NCI-H187 (cell line): ENCODE results near the gene ZNF787.

ENCODE experiments used
- DNase-seq, 2 experiments: peaks; one replicate each; lab custom pipeline; 2025; lab: John Stamatoyannopoulos, UW

ZNF787 gene

DNA sequence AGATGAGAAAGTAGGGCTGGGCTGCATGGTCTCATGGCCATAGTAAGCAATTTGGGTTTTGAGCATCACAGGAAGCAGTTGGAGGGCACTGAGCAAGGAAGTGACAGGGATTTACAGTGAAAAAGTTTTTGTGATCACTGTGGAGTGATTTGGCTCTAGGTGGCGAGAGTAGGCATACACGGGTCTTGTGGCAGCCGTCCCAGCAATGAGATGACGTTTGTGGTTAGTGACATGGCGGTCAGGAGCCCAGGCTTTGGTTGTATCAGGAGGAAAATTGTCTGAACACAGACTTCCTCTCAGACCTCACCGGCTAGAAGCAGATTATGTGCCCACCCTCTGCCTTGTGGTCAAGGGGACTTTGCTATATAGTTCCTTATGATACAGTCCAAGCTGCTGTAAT is 23.3 kb upstream of the ZNF787 start:
- no peak for DNase-seq

DNA sequence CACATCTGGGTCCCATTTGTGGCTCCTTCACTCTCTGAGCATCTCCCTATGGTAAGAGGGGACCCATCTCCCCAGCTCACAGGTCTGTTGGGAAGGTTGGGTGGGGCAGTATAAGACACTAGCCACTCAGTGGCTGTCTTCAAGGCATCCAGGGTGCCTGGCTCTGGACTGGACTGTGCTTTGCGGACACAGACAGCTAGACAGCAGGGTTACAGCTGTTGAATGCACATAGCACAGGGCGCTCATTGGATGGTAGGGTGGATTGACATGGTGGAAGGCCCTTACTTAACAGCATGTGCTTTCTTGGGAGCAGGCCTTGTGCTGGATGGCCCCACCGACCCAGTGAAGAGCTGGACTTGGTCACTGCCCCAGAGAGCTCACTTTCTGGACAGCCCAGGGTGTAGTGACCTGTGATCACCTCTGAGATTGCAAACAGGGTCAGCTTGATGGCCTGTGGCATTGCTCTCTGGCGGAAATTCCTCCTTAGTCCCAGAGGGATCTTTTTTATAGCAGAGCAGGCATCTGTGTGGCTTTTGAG is 21.9 kb upstream of the ZNF787 start:
- no peak for DNase-seq

DNA sequence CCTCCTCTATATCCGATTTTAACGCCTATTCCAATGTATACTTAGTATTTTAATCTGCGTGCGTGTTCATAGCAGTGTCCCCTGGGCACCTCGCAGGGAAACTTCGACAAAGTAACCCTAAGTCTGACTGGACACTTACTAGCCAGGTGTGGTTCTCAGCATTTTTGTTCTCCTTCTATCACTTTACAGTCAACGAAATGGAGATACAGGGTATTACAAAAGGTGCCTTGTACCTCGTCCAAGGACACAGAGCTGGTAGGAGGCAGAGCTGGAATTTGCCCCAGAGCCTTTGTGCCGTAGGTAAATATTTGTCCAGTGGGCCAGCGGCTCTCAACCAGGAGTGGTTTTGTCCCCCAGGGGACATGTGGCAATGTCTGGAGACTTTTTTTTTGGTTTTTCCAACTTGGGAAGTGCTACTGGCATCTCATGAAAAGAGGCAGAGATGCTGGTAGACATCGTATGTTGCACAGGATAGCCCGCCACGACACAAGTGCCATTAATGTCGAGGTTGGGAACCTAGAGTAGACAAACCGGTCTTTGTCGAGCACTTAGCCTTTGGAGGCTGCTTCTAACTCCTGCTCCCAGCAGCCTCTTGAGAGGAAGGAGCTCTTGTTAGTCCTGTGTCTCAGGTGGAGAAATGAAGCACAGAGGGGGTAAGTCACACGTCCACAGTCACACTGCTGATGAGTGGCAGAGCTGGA is 21.1 kb upstream of the ZNF787 start:
- no peak for DNase-seq

DNA sequence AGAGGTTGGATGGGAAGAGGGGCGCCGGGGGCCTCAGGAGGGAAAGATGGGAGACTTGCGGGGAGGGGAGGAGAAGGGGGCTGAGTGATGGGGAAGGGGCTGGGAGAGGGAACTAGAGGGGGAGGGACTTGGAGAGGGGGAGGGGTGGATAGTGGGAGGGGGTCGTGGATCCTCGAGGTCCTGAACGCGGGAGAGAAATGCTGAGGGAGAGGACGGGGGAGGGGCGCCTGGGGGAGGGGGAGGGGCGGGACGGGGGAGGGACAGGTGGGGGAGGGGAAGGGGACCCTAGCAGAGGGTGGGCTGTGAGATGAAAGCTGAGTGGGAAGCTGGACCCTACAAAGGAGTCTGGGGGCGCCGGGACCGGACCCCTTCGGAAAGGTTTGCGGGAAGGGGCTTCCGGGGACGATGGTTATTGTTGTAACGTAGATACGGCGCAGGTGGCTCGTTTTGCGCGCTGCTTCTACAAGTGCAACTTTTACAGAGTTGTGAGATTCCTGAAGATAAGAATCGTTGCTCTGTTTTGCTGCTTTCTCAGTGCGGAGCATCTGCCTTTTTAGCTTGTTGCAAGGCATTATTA is 20.4 kb upstream of the ZNF787 start:
- no peak for DNase-seq

DNA sequence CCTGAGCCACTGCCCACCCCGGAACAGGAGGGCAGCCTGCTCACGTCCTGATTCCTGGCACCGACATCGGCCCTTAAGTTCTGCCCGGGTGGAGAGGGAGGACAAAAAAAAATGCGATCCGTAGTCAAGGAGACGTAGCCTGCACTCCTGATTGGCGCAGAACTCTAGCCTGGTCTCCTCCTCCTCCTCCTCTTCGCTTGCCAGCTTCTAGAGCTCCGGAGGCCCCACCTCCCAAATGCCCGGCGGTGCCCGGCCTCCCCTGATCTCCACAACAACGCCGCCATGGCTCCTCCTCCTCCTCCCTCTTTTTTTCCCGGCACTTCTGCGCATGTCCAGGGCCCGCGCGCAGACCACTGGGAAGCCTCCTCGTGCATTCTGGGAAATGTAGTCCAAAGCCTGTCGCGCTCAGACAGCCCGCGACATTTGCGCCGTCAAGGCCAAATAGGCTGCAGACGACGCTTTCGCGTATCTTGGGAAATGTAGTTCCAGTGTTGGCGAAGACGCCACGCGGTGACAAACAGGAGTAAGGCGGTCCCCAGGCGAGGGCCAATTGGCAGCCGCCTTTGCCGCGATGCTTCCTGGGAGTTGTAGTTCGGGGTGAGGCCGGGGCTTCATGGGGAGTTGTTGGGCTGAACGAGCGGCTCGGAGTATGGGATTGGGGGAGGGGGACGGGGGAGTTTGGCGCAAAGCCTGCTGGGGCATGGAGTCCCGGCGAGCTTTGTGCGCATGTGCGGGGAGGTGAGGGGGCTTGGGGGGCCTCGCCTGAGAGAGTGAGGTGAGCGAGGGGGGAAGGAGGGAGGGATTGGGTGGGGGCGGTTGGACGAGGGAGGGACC is 19.7 kb upstream of the ZNF787 start, which contains the start of gene ZNF444:
Gene ZNF444 (plus strand): TSS at position 705 of the 834 bp plus-strand sequence. CDS start 5,625 bp downstream, outside the sequence.
- DNase-seq = peak; percentile 99 to 100

DNA sequence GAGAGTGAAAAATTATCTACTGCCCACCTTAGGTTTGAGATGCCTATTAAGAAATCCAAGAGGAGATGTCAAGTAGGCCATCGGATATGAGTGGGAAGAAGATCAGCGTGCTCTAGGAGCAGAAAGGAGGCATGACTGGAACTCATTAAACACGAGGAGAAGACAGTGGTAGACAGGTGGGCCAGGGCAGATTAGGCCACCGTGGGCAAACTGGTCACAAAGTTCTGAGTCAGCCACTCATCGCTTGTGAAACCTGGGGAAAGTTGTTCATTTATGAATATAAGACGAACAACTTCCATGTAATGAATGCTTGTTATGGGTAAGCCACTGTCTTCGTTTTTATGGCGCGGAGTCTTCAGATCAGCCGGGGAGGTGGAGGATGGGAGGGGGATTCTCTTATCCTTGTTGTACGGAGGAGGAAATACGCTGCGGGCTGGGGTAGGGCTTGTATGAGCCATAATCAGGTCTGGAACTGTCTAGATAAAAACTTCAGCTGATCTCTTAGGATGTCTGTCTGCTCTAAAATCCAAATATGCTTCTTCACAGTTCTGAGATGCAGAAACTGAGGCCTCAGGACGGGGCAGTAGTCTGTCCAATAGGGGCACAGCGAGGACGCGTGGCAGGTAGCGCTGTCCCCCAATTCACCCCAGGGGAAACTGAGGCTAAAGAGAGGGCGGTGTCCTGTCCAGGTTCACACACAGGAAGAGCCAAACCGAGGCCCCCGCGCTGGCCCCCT is 18.9 kb upstream of the ZNF787 start:
- no peak for DNase-seq

DNA sequence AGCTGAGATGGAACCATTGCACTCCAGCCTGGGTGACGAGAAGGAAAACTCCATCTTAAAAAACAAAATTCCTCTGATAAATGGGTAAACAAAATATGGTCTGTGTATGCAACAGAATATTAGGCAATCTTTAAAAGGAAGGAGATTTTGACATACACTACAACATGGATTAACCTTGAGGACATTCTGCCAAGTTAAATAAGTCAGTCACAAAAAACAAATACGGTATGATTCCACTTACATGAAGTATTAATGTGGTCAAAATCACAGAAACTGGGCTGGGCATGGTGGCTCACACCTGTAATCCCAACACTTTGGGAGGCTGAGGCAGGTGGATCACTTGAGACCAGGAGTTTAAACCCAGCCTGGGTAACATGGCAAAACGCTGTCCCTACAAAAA is 17.0 kb upstream of the ZNF787 start:
- DNase-seq = no peak

DNA sequence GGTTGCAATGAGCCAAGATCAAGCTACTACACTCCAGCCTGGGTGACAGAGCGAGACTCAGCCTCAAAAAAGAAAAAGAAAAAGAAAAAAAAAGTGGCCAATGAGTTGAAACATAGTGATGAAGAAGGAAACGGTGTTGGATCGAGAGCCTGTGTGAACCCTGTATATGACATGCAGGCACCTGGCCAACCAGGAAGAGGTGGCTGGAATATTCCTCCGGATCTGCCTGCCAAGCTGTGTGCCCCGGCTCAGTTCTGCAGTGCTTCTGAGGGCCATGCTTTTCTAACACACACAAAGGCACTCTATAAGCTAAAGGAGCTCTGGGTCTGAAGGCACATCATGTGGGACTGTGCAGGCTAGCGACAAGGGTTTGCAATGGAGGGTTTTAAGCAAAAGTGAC is 16.3 kb upstream of the ZNF787 start:
- DNase-seq = no peak

DNA sequence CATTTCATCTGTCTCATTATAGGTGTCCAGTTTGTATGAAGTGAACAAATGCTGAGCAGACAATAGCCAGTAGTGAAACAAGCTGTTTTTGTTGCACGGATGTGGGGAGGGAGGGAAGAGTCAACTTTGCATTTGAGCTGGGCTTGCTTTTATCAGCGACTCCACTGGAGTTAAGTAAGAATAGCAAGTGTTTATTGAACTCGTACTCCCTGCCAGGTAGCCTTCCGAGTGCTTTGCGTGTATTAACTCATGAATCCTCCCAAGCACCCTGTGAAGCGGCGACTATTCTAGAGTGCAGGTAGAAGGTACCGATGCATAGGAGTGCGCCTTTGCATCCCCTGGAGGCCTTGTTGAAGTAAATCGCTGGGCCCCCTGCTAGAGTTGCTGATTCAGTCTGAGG is 15.3 kb upstream of the ZNF787 start:
- DNase-seq = no peak

DNA sequence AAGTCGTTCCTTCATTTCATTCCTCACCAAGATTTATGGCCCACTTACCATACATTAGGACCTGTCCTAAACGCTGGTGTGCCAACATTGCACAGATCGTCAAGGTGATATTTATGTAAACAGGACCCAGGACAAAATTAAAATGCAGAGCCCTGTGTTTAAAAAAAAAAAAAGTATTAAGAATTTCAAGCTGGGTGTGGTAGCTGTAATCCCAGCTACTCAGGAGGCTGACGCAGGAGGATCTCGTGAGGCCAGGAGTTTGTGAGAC is 13.5 kb upstream of the ZNF787 start:
- DNase-seq = no peak

DNA sequence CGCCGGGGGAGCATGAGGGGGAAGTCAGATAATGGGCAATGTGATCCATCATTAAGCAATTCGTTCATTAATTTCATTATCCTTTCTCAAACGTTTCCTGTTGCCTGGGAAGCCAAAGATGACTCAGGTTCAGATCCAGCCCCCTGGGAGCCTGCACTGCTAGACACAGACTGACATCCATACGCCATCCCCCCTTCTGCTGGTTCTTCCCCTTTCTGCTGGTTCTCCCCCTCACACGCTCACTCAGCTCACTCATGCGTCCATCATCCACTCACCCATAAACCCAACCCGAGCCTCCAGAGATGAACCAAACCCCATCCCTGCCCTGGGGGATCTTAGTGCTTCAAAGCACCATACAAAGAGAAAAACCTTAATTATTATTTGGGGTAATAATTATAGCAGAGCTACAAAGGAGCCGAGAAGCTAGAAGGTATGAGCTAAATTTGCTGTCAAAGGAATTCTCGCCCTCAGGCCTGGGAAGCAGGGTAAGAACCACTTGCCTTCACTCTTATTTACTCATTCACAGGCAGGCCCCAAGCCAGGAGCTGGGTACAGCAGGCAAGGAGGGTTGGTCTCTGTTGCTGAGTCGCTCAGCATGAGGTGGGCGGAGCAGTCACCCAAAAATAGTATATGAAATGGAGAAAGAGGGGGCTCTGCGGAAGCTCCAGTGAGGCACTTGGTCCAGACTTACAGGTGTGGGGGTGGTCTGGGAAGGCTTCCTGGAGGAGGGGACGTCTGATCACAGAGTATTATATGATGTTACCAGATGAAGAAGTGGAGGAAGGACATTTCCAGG is 13.0 kb upstream of the ZNF787 start:
- DNase-seq = no peak

DNA sequence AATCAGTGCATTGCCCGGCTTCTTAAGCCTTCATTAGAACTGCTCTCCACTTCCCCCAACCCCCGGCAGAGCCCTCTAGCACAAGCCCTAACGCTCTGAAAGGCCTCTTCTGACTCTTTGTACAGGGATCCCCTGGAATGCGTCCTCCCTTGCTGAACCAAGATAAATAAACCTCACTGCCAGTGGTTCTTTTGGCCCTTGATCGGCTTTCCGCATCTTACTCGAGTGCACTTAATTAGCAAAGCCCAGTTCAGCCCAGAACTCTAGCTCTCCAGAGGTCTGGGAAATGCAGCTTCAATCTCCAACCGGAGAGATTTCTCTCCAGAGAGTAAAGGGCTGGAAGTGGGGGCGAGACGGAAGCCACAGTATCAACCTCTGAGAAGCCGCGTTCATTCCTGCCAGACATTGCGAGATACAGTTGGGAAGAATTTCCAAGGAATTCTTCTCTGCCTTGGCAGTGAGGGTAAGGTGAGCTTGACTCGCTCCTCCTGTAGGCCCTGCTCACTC is 11.3 kb upstream of the ZNF787 start:
- DNase-seq = no peak

DNA sequence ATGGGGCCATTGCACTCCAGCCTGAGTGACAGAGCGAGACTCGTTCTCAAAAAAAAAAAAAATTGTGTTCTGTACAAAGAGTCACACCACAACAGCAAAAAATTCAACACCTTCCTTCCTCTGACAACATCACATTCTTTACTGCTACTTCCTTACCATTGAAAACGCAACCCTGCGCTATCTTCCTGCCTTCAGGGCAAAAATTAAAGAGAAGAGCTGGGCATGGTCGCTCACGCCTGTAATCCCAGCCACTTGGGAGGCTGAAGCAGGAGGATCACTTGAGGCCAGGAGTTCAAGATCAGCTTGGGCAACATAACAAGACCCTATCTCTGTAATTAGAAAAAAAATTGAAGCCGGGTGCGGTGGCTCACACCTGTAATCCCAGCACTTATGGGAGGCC is 10.6 kb upstream of the ZNF787 start:
- DNase-seq = no peak

DNA sequence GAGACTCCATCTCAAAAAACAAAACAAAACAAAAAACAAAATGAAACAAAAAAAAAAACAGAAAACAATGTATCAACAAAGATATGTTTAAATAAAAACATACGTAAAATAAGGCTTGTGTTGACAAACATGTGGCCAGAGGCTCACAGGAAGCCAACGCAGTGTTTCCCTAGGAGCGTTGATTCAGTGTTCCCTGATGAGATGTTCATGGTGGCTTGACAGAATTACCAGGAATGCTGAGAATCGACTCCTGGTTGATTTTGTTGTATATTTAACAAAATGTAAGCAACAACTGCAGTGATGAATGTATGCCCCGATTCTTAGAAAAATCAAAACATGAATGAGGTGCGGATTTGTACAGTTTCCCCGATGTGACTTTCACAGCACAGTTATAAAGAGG is 8.9 kb upstream of the ZNF787 start:
- no peak for DNase-seq

DNA sequence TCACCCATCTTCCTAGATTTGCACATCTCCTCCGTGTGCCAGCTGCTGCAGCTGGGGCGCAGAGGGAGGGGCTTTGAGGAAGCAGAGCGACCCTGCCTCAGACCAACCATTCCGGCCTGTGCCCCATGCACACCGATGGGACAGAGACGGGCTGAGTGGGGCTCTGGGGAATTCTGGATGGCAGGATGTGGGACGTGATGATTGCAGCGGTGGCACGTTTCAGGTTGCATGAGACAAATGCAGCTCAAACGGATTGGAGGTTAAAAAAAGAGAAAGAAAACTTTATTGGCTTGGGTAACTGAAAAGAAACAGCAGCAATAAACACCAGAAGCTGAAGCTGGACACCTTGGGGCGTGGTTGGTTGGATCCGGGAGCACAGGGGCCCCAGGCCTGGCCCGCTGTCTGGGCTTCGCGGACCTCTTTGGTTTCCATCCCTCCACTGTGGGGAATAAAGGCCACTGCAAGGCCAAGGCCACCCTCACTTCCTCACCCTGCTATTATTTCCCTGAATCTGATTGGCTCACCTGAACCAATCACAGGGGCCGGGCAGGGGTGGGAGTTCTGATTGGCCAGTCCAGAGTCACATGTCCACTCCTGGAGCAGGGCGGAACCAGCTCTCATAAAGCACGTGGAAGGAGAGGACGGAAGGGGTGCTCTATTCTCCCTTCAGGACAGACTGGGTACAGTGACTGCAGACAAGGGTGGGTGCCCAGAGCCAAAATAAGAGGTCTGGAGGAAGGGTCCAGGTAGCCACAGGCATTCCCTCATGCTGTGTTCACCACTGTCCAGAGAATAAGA is 6.1 kb upstream of the ZNF787 start:
- no peak for DNase-seq

DNA sequence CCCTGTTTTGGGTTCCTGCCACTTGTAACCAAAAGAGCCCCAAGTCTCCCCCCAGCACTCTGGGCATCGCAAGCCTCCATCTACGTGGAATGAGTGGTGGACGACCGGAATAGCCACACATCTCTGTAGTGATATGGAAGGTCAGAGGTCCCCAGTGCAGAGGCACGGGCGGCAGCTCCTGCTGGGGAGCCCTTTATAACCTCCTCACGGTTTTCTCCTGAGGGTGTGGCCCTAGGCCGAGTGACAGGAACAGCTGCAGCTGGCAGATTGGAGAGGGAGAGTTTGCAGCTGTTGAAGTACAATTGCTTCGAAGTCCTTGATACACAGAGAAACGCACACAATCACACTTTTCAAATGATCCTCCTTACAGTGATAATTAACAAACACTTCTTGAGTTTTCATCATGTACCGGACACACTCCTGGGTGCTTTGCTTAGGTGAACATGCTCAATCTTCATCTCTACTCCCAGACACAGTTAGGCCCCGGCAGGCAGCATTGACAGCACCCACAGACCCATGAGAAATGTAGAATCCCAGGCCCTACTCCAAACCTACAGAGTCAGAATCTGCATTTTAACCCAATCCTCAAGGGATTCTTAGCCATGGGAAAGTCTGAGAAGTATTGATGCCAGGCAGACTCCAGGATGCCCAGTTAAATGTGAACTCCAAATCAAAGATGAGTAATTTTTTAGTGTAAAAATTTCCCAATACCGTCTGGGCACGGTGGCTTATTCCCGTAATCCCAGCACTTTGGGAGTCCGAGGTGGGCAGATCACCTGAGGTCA is 4.9 kb upstream of the ZNF787 start:
- DNase-seq = no peak

DNA sequence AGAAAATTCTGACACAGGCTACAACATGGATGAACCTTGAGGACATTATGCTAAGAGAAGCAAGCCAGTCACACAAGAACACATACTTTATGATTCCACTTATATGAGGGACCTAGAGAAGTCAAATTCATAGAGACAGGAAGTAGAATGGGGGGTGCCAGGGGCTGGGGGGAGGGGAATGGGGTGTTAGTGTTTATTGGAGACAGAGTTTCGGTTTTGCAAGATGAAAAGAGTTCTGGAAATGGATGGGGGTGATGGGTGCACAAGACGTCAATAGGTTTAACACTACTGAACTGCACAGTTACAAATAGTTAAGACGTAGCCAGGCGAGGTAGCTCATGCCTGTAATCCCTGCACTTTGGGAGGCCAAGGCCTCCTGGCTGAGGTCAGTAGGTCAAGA is 3.5 kb upstream of the ZNF787 start:
- no peak for DNase-seq

DNA sequence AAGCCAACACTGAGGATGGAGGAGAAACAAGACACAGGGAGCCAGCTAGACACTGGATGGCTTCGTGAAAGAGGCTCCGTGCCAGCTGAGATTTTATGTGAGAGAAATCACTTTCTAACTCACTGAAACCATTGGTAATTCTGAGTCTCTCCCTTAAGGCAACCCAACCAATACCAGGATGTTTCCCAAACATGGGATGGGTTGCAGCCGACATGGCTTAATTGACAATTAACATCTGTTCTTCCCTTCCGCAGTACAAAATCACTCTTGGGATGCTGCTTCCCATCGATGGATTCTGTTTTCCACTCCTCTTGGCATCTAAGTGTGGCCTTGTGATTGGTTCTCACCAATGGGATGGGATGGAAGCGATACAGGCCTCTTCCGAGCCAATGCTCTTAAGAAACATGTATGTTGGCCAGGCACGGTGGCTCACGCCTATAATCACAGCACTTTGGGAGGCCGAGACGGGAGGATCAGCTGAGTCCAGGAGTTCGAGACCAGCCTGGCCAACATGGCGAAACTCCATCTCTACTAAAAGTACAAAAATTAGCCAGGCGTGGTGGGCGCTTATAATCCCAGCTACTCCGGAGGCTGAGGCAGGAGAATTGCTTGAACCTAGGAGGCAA is 2.3 kb upstream of the ZNF787 start:
- no peak for DNase-seq
